NCI-H1417 (cell line): ENCODE data around the gene MCCC1.
"Not testable (repeated sequence)": the region's sequence is repeated elsewhere in the genome, so short reads cannot be mapped to it uniquely, and the experiment has no call there.

Experiments
- DNase-seq, 3 experiments: peaks; one replicate each; lab custom pipeline; 2025; lab: John Stamatoyannopoulos, UW

Gene MCCC1

GRCh38 chr3:183103950-183104349 lies 4.7 kb upstream of the MCCC1 start:
- DNase-seq = not testable (repeated sequence)

DNA sequence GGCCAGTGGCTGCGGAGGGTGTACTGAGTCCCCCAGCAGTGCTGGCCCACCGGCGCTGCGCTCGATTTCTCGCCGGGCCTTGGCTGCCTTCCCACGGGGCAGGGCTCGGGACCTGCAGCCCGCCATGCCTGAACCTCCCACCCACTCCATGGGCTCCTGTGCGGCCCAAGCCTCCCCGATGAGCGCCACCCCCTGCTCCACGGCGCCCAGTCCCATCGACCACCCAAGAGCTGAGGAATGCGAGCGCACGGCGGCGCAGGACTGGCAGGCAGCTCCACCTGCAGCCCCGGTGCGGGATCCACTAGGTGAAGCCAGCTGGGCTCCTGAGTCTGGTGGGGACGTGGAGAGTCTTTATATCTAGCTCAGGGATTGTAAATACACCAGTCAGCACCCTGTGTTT lies 1.7 kb upstream of the MCCC1 start:
- DNase-seq = not testable (repeated sequence)

DNA sequence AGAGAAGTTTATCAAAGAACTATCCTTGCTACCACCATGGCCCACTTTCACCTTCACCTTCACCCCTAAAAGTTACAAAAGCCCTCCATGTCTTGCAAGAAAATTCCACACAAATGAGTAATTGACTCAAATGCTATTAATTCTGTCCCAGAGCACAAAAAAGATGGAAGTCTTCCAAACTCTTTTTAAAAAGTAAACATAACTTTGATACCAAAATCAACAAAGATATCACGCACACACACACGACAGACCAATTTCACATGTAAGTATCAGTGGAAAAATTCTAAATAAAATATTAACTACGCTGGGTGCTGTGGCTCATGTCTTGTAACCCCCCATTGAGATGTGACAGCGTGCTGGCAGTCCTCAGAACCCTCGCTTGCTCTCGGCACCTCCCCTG lies 1.1 kb upstream of the MCCC1 start:
- DNase-seq = no peak

- no peak for DNase-seq
These were observed 525 bp upstream of the MCCC1 start for GRCh38 chr3:183099838-183100204.

GRCh38 chr3:183098536-183099025 lies 715 bp downstream of the MCCC1 start:
- DNase-seq = no peak

DNA sequence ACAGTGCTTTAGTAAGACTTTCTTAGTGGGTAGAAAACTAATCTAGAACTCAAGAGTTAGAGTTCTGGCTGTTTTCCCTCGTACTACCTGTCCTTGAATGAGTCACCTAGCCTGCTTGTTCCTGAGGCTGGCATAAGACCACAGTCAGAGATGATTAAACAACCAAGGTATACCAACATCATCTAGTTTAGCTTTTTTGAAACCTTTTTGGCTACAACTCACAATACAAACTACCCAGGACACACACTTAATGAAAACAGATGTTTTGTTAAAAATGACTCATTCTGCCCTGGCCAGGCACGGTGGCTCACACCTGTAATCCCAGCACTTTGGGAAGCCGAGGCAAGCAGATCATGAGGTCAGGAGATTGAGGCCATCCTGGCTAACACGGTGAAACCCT lies 4.6 kb downstream of the MCCC1 start:
- no peak for DNase-seq

- no peak for DNase-seq
These were observed 7.0 kb downstream of the MCCC1 start for GRCh38 chr3:183092256-183092655.

DNA sequence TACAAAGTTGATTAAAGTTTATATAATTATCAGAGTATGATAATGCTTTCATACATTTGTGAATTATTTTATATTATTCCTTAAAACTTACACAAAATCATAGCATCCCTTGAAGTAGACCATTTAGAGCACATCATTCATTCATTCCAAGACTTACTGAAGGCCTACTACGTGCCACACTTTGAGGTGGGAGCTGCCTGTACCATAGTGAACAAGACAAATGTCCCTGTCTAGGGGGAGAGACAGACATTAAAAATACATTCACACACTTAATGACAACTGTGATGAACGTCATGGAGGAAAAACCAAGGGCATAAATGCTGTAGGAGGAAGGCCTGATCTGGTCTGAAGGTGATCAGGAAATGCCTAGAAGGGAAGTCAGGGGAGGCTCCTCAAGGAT lies 12.1 kb downstream of the MCCC1 start:
- no peak for DNase-seq

DNA sequence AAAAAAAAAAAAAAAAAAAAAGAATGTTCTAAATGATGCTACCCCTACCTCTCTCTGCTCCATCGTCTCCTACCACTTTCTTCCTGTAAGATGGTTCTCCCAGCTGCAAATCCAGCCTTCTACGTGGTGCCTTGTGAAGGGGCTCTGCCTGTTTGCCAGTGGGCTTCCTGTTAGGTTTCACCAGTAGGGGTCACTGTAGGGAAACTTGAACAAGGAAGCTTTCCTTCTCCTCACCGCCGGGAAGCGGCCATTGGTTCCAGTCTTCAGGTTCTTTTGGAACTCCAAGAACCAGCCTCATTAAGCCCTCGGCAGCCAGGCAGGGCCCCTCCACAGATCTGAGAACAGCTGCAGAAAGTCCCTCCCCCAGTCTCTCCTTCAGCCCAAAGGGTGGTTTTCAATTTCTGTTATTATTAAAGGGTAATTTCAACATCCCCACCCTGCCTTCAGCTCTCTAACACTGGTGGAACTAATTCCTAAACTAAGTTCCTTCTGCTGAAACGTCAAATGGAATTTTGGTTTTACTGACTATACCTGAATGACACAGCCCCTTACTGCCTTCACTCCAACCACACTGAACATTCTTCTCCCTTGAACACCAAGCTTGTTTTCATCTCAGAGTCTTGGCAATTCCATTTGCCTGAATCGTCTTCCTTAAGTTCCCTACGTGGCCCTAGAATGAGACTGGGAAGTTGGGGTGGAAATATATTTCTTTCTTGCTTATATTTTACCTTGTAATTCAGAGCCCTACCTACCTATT lies 13.5 kb downstream of the MCCC1 start:
- peak; percentile 10 to 59 (median 20) for DNase-seq

DNA sequence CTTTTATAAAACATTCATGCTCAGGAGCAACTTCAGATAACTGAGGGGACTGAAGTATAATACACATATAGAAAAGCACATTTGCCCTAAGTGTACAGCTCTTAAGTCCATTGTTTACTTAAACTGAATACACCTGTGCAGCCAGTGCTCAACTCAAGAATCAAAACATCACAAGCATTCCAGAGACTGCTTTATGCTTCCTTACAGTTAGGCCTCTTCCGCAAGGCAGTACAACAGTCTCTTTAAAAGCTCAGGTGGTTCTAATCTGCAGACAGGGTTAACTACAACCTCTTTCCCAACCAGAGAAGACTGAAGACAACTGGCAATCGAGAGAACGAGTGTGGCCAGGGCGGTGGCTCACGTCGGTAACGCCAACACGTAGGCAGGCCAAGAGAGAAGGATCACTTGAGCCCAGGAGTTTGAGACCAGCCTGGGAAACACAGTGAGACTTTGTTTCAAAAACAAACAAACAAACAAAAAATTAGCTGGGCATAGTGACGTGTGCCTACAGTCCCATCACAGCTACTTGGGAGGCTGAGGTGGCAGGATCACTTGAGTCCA lies 16.9 kb downstream of the MCCC1 start:
- peak in 1 of 3 experiments; percentile 35 for DNase-seq

- no peak for DNase-seq
These were observed 17.7 kb downstream of the MCCC1 start for GRCh38 chr3:183081459-183082183.

DNA sequence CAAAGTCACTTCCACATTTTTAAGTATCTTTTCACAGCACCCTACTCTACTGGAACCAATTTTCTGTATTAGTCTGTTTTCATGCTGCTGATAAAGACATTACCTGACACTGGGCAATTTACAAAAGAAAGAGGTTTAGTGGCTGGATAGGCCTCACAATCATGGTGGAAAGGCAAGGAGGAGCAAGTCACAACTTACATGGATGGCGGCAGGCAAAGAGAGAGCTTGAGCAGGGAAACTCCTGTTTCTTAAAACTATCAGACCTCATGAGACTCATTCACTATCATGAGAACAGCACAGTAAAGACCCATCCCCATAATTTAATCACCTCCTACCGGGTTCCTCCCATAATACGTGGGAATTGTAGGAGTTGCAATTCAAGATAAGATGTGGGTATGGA lies 18.7 kb downstream of the MCCC1 start:
- DNase-seq = no peak

DNA sequence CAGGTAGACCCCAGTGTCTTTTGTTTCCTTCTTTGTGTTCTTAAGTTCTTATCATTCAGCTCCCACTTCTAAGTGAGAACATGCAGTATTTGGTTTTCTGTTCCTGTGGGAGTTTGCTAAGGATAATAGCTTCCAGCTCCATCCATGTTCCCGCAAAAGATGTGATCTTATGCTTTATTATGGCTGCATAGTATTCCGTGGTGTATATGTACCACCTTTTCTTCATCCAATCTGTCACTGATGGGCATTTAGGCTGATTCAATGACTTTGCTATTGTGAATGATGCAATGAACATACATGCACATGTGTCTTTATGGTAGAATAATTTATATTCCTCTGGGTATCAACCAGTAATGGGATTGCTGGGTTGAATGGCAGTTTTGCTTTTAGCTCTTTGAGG lies 24.4 kb downstream of the MCCC1 start:
- no peak for DNase-seq

GRCh38 chr3:183074261-183074660 lies 25.0 kb downstream of the MCCC1 start:
- no peak for DNase-seq

- no peak for DNase-seq
These were observed 25.5 kb downstream of the MCCC1 start for GRCh38 chr3:183073839-183074238.

- DNase-seq = no peak
These were observed 28.4 kb downstream of the MCCC1 start for GRCh38 chr3:183070892-183071291.

GRCh38 chr3:183069086-183069485 lies 30.2 kb downstream of the MCCC1 start:
- no peak for DNase-seq

- DNase-seq = not testable (repeated sequence)
These were observed 32.4 kb downstream of the MCCC1 start for GRCh38 chr3:183066891-183067290.

GRCh38 chr3:183064475-183064874 lies 34.8 kb downstream of the MCCC1 start:
- no peak for DNase-seq

DNA sequence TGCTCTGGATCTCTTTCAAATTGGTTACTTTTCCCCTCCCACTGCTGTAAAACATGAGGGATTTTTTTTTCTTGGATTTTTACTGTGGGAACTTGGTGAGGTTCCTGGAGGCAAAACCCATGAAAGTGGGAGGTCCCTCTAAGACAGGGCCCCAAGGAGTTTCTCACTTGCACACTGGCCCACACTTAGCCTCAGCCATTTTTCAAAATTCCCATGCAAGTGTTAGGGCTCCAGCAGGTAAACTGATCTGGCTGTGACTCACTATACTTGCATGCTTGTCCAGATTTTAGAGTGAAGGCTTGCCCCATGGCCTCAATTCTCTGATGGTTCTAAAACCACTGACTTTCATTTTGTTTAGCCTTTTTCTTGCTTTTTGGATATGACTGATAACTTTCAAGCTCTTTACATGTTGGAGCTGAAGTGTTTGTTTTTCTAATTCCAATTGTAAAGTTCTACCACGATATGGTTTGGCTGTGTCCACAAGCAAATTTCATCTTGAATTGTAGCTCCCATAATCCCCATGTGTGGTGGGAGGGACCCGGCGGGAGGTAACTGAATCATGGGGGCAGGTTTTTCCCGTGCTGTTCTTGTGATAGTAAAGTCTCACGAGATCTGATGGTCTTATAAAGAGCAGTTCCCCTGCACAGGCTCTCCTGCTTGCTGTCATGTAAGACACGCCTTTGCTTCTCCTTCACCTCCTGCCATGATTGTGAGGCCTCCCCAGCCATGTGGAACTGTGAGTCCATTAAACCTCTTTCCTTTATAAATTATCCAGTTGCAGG lies 37.7 kb downstream of the MCCC1 start:
- no peak for DNase-seq

DNA sequence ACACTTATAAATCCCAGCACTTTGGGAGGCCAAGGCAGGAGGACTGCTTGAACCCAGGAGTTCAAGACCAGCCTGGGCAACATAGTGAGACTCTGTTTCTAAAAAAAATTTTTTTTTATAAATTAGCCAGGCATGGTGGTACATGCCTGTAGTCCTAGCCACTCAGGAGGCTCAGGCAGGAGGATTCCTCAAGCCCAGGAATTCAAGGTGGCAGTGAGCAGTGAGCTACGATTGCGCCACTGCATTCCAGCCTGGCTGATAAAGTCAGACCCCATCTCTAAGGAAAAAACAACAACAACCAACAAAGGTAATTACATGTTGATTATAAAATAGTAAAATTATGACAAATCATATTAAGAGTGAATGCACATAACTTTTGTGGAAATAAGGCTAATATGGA lies 40.9 kb downstream of the MCCC1 start:
- DNase-seq = no peak

GRCh38 chr3:183050706-183051105 lies 48.6 kb downstream of the MCCC1 start:
- no peak for DNase-seq
